GM21529 (cell line): ENCODE data around the gene NEUROD6.

Experiments used
- ATAC-seq: cut with Tn5 transposase; IDR thresholded peaks from one replicate; pipeline ENCODE4 v1.9.1; 2021; ENCODE audit not compliant: unreplicated experiment

Gene NEUROD6

DNA sequence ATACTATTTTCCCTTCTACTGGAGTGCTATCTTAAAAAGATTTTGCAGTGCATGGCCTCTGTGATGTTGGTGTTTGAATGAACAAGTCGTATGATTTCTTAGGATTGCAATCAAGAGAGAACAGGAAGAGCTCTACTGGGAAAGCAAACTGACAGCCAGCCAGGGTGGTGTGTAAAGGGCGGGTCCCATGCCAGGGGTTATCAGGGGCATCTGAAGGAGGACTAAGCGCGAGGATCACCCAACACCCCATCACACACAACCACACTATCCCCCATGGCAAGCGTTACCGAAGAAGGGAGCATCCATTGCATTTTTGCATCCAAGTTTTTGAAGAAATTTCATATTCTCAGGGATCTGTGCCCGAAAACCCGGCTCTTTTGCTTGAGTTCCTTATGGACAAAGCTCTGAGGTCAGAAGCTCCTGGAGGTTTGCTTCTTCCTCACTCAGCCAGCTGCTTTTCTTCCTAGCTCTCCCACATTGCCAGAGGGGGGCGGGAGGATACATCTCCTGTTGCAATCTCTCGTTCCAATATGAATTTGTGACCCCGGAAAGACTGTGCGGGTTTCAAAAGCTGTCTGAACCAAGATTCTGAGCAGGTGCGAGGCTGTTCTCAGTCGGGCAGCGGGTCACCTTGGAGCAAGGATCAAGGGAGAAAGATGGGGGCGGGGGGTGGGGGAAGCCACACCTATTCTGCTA, 5.2 kb downstream of the NEUROD6 start:
- ATAC-seq: no peak

DNA sequence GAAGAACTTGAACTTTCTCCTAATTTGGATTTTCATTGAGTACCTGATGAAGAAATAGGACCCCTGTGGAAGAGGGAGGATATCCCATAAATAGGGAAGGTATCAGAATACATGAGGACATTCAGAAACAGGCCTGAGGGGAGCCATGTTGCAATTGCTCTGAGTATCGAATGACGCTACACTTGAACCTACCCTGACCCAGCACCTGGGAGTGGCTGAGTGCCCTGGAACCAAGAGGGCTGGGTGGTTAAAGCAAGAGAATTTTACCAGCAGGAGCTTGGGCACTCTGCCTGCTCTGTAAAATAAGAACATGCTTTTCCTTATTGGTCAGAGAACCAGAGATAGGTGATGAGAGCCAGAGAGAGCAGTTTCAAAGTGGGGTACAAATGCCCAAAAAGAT, 7.2 kb downstream of the NEUROD6 start:
- ATAC-seq: no peak

DNA sequence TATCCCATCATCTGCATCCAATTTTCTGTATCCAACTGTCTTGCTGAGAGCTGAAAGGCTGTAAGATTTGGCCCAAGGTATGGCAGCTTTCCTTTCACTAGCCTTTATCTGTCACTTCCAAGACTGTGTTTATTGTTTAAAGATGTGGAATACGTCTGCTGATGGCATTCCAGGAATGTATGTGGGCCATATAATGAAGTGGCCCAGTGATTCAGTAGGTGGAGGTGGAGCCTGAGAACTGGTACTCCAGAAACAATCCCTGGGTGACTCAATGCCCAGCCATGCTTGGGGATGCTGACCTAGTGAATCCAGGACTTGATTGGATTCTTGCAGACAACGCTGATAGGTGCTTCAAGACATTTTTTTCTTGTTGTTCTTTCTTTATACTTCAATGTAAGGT, 13.5 kb downstream of the NEUROD6 start:
- ATAC-seq: no peak

DNA sequence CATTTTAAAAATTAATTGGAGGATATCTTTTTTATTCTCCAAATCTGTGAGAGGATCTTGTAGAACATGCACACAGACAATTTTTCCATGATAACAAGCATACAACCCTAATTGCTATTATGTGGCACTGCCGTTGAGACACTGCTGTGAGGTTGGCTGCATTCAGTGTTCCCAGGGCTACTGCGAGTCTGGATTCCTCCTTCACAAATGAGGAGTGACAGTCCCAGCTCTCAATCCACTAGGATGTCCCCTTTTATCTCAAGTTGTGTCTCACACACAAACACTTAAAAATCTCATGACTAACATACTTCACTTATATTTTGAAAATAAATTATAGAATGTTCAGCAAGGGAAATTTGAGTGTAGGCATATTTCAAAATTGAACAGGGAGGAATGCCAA, 14.1 kb downstream of the NEUROD6 start:
- ATAC-seq: no peak

- no peak for ATAC-seq
Observed at GRCh38 chr7:31323101-31323500, 17.4 kb downstream of the NEUROD6 start.

GRCh38 chr7:31320675-31321074, 19.9 kb downstream of the NEUROD6 start:
- ATAC-seq: no peak

DNA sequence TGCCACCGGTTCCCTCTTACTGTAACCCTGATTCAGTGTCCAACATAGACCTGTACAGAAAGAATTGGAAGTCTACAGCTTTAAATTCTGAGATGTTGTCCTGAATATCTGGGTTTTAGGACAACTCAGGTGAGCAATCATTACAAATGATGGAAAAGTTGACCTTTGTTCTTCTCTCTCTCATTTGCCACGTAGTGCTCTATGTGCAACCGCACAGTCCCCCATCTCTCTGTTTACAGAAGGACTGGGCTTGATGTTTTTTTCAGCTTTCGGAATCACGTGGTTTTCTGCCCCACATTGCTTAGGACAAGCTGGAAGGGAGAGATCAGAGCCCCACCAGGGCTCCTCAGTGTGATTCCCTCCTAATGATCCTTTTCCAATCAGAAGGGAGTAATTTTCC, 22.2 kb downstream of the NEUROD6 start:
- no peak for ATAC-seq

- no peak for ATAC-seq
Observed at GRCh38 chr7:31316876-31317275, 23.6 kb downstream of the NEUROD6 start.

DNA sequence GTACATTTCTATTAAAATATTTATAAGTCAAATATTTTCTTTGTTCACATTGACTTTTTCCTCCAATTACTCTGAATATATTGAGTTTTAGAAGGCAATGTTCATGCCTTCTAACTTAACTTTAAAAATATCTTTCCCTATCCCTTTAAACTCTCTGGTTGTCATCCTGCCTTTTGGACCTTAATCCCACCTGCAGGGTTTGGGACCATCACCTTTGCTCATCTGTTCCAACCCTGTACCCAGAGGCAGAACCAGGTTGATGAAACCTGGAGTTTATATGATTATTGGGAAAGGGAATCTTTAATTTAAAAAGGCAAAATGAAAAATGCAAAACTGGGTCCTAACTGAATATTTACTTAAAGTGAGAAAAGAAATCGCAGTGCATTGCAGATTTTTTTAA, 24.8 kb downstream of the NEUROD6 start:
- ATAC-seq: no peak

- no peak for ATAC-seq
Observed at GRCh38 chr7:31314781-31315180, 25.7 kb downstream of the NEUROD6 start.

- no peak for ATAC-seq
Observed at GRCh38 chr7:31312889-31313288, 27.6 kb downstream of the NEUROD6 start.

- ATAC-seq: no peak
Observed at GRCh38 chr7:31311552-31311951, 29.0 kb downstream of the NEUROD6 start.

DNA sequence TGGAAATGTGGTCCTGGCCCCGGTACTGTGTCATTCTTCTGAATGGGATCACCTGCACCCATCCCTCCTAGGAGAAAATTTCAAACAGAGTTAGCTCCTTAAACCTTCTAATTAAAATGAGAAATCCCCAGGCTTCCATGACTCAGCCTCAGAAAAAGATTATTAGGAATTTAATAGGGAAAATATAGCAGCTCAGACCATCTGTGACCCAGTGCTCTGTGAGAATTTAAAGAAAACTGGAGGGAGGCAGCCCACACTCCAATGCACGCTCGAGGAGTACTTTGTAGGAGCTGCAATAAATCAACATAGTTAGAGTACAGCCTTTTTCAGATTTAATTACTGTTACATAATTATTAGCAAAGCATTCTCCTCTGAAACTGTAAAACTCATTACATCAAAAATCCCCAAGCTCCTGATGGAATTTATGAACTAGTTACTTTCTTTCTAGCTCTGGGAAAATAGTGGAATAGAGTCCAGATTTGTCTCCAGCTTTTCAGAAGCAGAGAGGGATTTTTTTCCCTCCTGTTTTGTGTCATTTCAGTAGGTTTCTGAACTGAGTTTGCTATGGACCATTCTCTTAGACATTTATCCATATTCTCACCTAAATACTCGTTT, 30.1 kb downstream of the NEUROD6 start:
- ATAC-seq: no peak

DNA sequence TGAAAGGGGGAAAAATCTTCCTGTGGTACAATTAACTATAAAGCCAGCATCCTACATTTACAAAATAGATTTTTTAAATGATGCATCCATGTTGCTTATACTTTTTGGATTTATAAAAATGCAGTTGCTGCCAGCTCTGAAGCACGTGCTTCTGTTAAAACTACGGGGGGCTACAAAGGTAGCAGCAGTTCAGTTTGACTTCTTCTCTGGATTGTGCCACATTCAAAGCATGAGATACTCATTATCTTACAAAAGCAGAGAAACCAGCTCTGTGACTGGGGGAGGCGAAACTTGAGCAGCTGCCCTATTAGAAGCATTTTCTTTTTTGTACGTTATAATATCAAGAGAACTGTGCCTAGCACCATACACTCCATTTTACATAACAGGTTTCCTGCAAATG, 31.1 kb downstream of the NEUROD6 start:
- no peak for ATAC-seq

GRCh38 chr7:31308652-31309051, 31.9 kb downstream of the NEUROD6 start:
- no peak for ATAC-seq

DNA sequence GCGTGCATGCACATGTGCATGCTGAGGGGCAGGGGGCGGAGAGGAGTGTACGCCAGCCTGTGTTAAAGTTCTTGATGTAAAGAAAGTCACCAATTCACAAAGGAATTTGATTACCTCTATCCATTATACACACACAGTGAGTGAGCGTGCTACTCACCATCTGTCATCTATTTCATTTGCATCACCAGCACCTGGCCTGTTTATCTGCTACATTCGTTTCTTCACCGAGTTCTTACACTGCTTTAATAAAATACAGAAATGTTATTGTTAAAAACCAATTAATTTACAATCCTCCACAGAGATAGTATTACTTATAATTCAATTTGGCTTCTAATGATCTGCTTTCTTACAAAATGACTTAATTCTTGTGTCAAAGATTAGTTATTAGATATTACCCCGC, 32.6 kb downstream of the NEUROD6 start:
- no peak for ATAC-seq

GRCh38 chr7:31305260-31305659, 35.3 kb downstream of the NEUROD6 start:
- ATAC-seq: no peak

GRCh38 chr7:31304446-31304845, 36.1 kb downstream of the NEUROD6 start:
- no peak for ATAC-seq

DNA sequence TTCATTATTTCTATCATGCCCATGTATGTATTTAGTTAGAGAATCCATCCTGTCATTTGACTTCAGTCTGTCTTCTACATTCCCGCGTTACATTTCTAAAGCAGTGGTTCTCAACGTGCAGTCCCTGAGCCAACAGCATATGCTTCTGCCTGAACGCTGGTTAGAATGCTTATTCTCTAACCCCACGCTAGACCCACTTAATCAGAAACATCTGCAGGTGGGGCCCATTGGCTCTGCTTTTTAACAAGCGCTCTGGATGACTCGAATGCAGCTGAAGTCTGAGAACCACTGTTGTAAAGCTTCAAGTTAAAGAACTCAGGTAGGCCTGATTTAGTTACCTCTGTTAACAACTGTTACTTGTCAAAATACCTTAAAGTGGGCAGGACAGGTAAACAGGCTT, 38.2 kb downstream of the NEUROD6 start:
- no peak for ATAC-seq

- no peak for ATAC-seq
Observed at GRCh38 chr7:31299336-31299735, 41.2 kb downstream of the NEUROD6 start.

- ATAC-seq: no peak
Observed at GRCh38 chr7:31290601-31291000, 49.9 kb downstream of the NEUROD6 start.
